K562 (cell line): ENCODE results near the gene NDST3. TPM values are rescaled to one million over a fixed set of nuclear protein-coding genes. Genes with fewer than 3 reads are reported as not detected.

ENCODE experiments used
- ATAC-seq: fragments of 200-7000 bp; cut with Tn5 transposase; 3 replicates; pipeline ENCODE4 v1.9.1; 2020; ENCODE audit warnings: moderate library complexity
- BruUV-seq: library from RNA; stranded (reverse); fragments of 400-500 nt; replicated peaks from 2 replicates; lab custom pipeline; 2021; lab: Mats Ljungman, UMichigan
- CTCF ChIA-PET: fragments of 300-600 bp; formaldehyde crosslinking; extraction: SDS; loops from one replicate; lab custom pipeline; 2021; ENCODE audit warnings: low intra/inter-chr PET ratio; lab: Yijun Ruan, JAX
- POLR2A ChIA-PET: fragments of 300-600, 350-650 bp; sonication (Branson Sonifier 250); formaldehyde crosslinking; extraction: SDS; loops from one replicate; lab custom pipeline; 2021; ENCODE audit warnings: antibody characterized with exemption, inconsistent platforms; lab: Yijun Ruan, JAX
- DNase-seq, 4 experiments: peaks; one replicate each; pipeline versions ENCODE4 v3.0.0 to v3.0.0-alpha.2; 2011 to 2018; ENCODE audit warnings: low spot score in 3 of 4, mixed read lengths in 3 of 4; ENCODE audit errors: extremely low read depth in 1 of 4
- FAIRE-seq: peaks from 2 replicates; lab custom pipeline; 2011; peaks lifted over from hg19 to GRCh38; lab: Jason Lieb, UNC
- H2AFZ ChIP-seq: 2 replicates; pipeline ENCODE4 v1.6.0; 2011; ENCODE audit warnings: low read depth, low read length, control low read depth, inconsistent platforms
- H3K27ac ChIP-seq: fragments of 200-600 bp; 3 replicates; pipeline ENCODE4 v1.8.0; 2011; ENCODE audit warnings: low read depth, mild to moderate bottlenecking, control low read depth, inconsistent platforms, low read length, moderate library complexity, mixed read lengths; ENCODE audit errors: extremely low read depth
- H3K27me3 ChIP-seq, 2 experiments: fragments of 300-600 bp in 1 of 2; 2 replicates in 1 of 2; 3 replicates in 1 of 2; pipeline versions ENCODE4 v1.6.0 to v1.8.0; 2011; ENCODE audit warnings: inconsistent platforms in 2 of 2, low read length in 2 of 2, mild to moderate bottlenecking in 1 of 2, mixed read lengths in 1 of 2, moderate library complexity in 1 of 2; ENCODE audit not compliant: control insufficient read depth in 2 of 2, insufficient read depth in 2 of 2
- H3K36me3 ChIP-seq: fragments of 300-600 bp; 3 replicates; pipeline ENCODE4 v1.8.0; 2011; ENCODE audit warnings: mild to moderate bottlenecking, low read length, inconsistent platforms; ENCODE audit not compliant: control insufficient read depth, insufficient read depth
- H3K4me1 ChIP-seq, 2 experiments: fragments of 200-600 bp in 1 of 2; replicated peaks in 1 of 2; 2 replicates in 1 of 2; 3 replicates in 1 of 2; pipeline versions ENCODE4 v1.5.1 to v1.8.0; 2011; ENCODE audit warnings: inconsistent platforms in 2 of 2, low read length in 2 of 2, mild to moderate bottlenecking in 1 of 2, mixed read lengths in 1 of 2, moderate library complexity in 1 of 2; ENCODE audit not compliant: control insufficient read depth in 2 of 2, insufficient read depth in 2 of 2
- H3K4me2 ChIP-seq: 2 replicates; pipeline ENCODE4 v1.6.1; 2011; ENCODE audit warnings: low read length, control low read depth, inconsistent platforms, mixed read lengths; ENCODE audit not compliant: insufficient read depth
- H3K4me3 ChIP-seq: fragments of 200-600 bp; sonication (generic), shearing (Covaris generic); 2 replicates; pipeline ENCODE4 v1.5.1; 2016; ENCODE audit warnings: control low read depth, inconsistent platforms
- H3K79me2 ChIP-seq: fragments of 200-600 bp; 3 replicates; pipeline ENCODE4 v1.8.0; 2011; ENCODE audit warnings: low read length, inconsistent platforms; ENCODE audit not compliant: control insufficient read depth, insufficient read depth
- H3K9ac ChIP-seq, 2 experiments: 2 replicates each; pipeline versions ENCODE4 v1.6.0 to v1.6.1; 2011; ENCODE audit warnings: low read depth in 2 of 2, low read length in 2 of 2, control low read depth in 1 of 2, inconsistent platforms in 1 of 2, mild to moderate bottlenecking in 1 of 2, mixed read lengths in 1 of 2; ENCODE audit not compliant: insufficient read depth in 1 of 2
- H3K9me1 ChIP-seq: one replicate; pipeline ENCODE4 v1.6.0; 2011; ENCODE audit warnings: inconsistent platforms, mild to moderate bottlenecking, low read length, moderate library complexity; ENCODE audit not compliant: control insufficient read depth, insufficient read depth
- H3K9me3 ChIP-seq: replicated peaks from 2 replicates; pipeline ENCODE4 v1.5.1; 2011; ENCODE audit warnings: low read depth, low read length, inconsistent platforms; ENCODE audit not compliant: control insufficient read depth, insufficient read depth
- H4K20me1 ChIP-seq: replicated peaks from 2 replicates; pipeline ENCODE4 v1.6.1; 2011; ENCODE audit warnings: low read length, inconsistent platforms, mixed read lengths; ENCODE audit not compliant: control insufficient read depth, insufficient read depth
- GTF2A2 ChIP-seq: IDR thresholded peaks from 2 replicates; pipeline ENCODE4 v1.6.1; 2016; ENCODE audit warnings: mild to moderate bottlenecking, missing genetic modification characterization, missing compliant biosample characterization
- MCM5 ChIP-seq: fragments of 450-650 bp; IDR thresholded peaks from 2 replicates; pipeline ENCODE4 v1.6.1; 2016; ENCODE audit warnings: low read depth
- TGIF2 ChIP-seq: sonication (generic); formaldehyde crosslinking; IDR thresholded peaks from 2 replicates; pipeline ENCODE4 v1.8.1; 2022; ENCODE audit warnings: mild to moderate bottlenecking, missing genetic modification reagents, moderate library complexity
- ZBTB11 ChIP-seq, 3 experiments: fragments of 200-800 bp in 1 of 3; fragments of 250-450 bp in 1 of 3; fragments of 450-650 bp in 1 of 3; sonication (Bioruptor Pico) in 1 of 3; sonication (Bioruptor generic) in 1 of 3; formaldehyde crosslinking in 1 of 3; IDR thresholded peaks; 2 replicates each; pipeline versions ENCODE4 v1.6.1 to v1.8.0; 2016 to 2022; ENCODE audit warnings: mild to moderate bottlenecking in 2 of 3, missing genetic modification characterization in 2 of 3, missing compliant biosample characterization in 1 of 3, moderate library complexity in 1 of 3
- ZBTB33 ChIP-seq: sonication (generic); formaldehyde crosslinking; IDR thresholded peaks from 2 replicates; pipeline ENCODE4 v1.8.1; 2023; ENCODE audit warnings: mild to moderate bottlenecking, missing genetic modification reagents
- ZNF318 ChIP-seq, 2 experiments: fragments of 450-650 bp; IDR thresholded peaks; 2 replicates each; pipeline ENCODE4 v1.6.1; 2016; ENCODE audit warnings: mild to moderate bottlenecking in 2 of 2, borderline replicate concordance in 1 of 2, low read depth in 1 of 2, moderate library complexity in 1 of 2
- WGBS: fragments of 100-300 bp; shearing (Covaris generic); methylation state at CpG from one replicate; pipeline ENCODE4 v1.1.6; 2016; ENCODE audit warnings: low coverage, mixed read lengths; ENCODE audit not compliant: insufficient coverage; ENCODE audit errors: missing lambda C conversion rate; 5-methylcytosine and 5-hydroxymethylcytosine counted together
- in situ Hi-C: fragments of 300-500 bp; cut with MboI; formaldehyde crosslinking; loops from 4 replicates; pipeline ENCODE4 v1.15.0; 2018; ENCODE audit warnings: inconsistent platforms, mixed read lengths
- intact Hi-C: fragments of 100-400 bp; cut with micrococcal nuclease; formaldehyde crosslinking; loops from 2 replicates; pipeline ENCODE4 v1.14.2; 2022
- polyA plus RNA-seq, 8 experiments: library from polyadenylated mRNA; depleted of rRNA in 4 of 8; stranded (reverse) in 5 of 8; unstranded in 3 of 8; fragments of >200 nt; fragmentation: Nextera tagmentation in 2 of 8; fragmentation: Illumina TruSeq in 1 of 8; extraction: Ambion mirVana in 2 of 8; extraction: Trizol in 1 of 8; gene quantifications; 2 replicates each; pipeline versions ENCODE4 v1.2.1 to v1.2.3, GENCODE V29; 2011 to 2014; ENCODE audit warnings: inconsistent platforms in 1 of 8, missing spikeins in 1 of 8
- total RNA-seq, 7 experiments: library from RNA; depleted of rRNA in 6 of 7; stranded (reverse); fragments of >200 nt in 6 of 7; fragmentation: Illumina TruSeq in 2 of 7; extraction: Trizol in 2 of 7; gene quantifications; 2 replicates each; pipeline versions ENCODE4 v1.2.1 to v1.2.3, GENCODE V29; 2011 to 2021; ENCODE audit warnings: low replicate concordance in 1 of 7

The NDST3 gene
- total and polyA plus RNA-seq, 9 of the 15 experiments (the other 6 are each of a cell fraction or from before 2014, with no cell fraction given): not detected

GRCh38 chr4:118235566-118236120 is 201.4 kb downstream of the NDST3 start:
- CTCF ChIA-PET: no interaction called here
- no peaks in the 10 kb centered on the region for H3K9me1 ChIP-seq
- no peak overlapping the region for H3K4me2 ChIP-seq
- no peak for ATAC-seq
- no peaks in the 10 kb centered on the region for H3K27me3 ChIP-seq
- TF ChIP-seq ZBTB11 (CRISPR knock-in tag; IDR thresholded peaks at IDR 0.05): no peak
- no peak for TF ChIP-seq MCM5
- no peak for TF ChIP-seq GTF2A2 (tag)
- no peak for TF ChIP-seq ZBTB33 (CRISPR knock-in tag)
- no peak for TF ChIP-seq ZNF318 (IDR thresholded peaks at IDR 0.05; ENCODE audit: borderline replicate concordance in 1 of 2, low read depth in 1 of 2)
- TF ChIP-seq TGIF2 (CRISPR knock-in tag): no peak
- TF ChIP-seq, all 486 proteins: peak for 0
- POLR2A ChIA-PET: no interaction called here
- H3K9ac ChIP-seq: no peak overlapping the region
- H4K20me1 ChIP-seq: no peaks in the 10 kb centered on the region
- FAIRE-seq: no peak
- intact Hi-C loops: no loop called here
- H3K27ac ChIP-seq: no peak overlapping the region
- no peak overlapping the region for H3K4me3 ChIP-seq
- H2AFZ ChIP-seq: no peak overlapping the region
- no peaks in the 10 kb centered on the region for H3K36me3 ChIP-seq
- no peaks in the 10 kb centered on the region for H3K79me2 ChIP-seq
- in situ Hi-C loops: no loop called here
- BruUV-seq: no TSS peak
- H3K4me1 ChIP-seq: no peaks in the 10 kb centered on the region
- no peaks in the 10 kb centered on the region for H3K9me3 ChIP-seq
- WGBS: 0% methylated on average over 1 of the region's 1 CpG
- DNase-seq: no peak
